Mesendoderm (in vitro differentiated cells): ENCODE results near the gene MAGEA1.
A peak's percentile ranks its signal among the peaks of the same experiment; 100 is the strongest.

Source experiments
- DNase-seq: peaks from one replicate; pipeline ENCODE4 v3.0.0; 2013
- H2AK5ac ChIP-seq: 2 replicates; pipeline ENCODE4 v1.6.1; 2013; ENCODE audit warnings: low read length, inconsistent platforms
- H2BK120ac ChIP-seq: 2 replicates; pipeline ENCODE4 v1.6.1; 2013; ENCODE audit warnings: low read depth, mild to moderate bottlenecking, low read length, moderate library complexity, mixed read lengths
- H2BK15ac ChIP-seq: replicated peaks from 2 replicates; pipeline ENCODE4 v1.6.1; 2013; ENCODE audit warnings: low read depth, mild to moderate bottlenecking, moderate library complexity
- H2BK5ac ChIP-seq: 2 replicates; pipeline ENCODE4 v1.6.1; 2013; ENCODE audit warnings: low read length, inconsistent platforms
- H3K18ac ChIP-seq: 2 replicates; pipeline ENCODE4 v1.6.1; 2013; ENCODE audit warnings: mild to moderate bottlenecking, low read length, mixed read lengths
- H3K23ac ChIP-seq: one replicate; pipeline ENCODE4 v1.6.1; 2013; ENCODE audit warnings: low read length
- H3K27ac ChIP-seq: 2 replicates; pipeline ENCODE4 v1.5.1; 2013; ENCODE audit warnings: low read depth, mild to moderate bottlenecking, inconsistent platforms, low read length, moderate library complexity
- H3K27me3 ChIP-seq: 2 replicates; pipeline ENCODE4 v1.6.1; 2013; ENCODE audit warnings: low read length, control low read depth, mild to moderate bottlenecking, inconsistent platforms; ENCODE audit not compliant: insufficient read depth, poor library complexity
- H3K36me3 ChIP-seq: 2 replicates; pipeline ENCODE4 v1.6.1; 2013; ENCODE audit warnings: low read length, inconsistent platforms; ENCODE audit not compliant: control insufficient read depth, insufficient read depth
- H3K4ac ChIP-seq: one replicate; pipeline ENCODE4 v1.6.1; 2013; ENCODE audit warnings: low read depth, mild to moderate bottlenecking, low read length, moderate library complexity
- H3K4me1 ChIP-seq: 2 replicates; pipeline ENCODE4 v1.6.1; 2013; ENCODE audit warnings: low read depth, low read length, inconsistent platforms; ENCODE audit not compliant: control insufficient read depth
- H3K4me2 ChIP-seq: 2 replicates; pipeline ENCODE4 v1.6.1; 2013; ENCODE audit warnings: low read length
- H3K4me3 ChIP-seq: 2 replicates; pipeline ENCODE4 v1.5.1; 2013; ENCODE audit warnings: mild to moderate bottlenecking, low read length
- H3K56ac ChIP-seq: one replicate; pipeline ENCODE4 v1.6.1; 2013; ENCODE audit warnings: low read length
- H3K79me1 ChIP-seq: 2 replicates; pipeline ENCODE4 v1.6.1; 2013; ENCODE audit warnings: low read length, inconsistent platforms
- H3K79me2 ChIP-seq: 2 replicates; pipeline ENCODE4 v1.6.1; 2013; ENCODE audit warnings: mild to moderate bottlenecking, low read length; ENCODE audit not compliant: control insufficient read depth, insufficient read depth
- H3K9ac ChIP-seq: 2 replicates; pipeline ENCODE4 v1.6.1; 2013; ENCODE audit warnings: low read length, inconsistent platforms
- H4K5ac ChIP-seq: one replicate; pipeline ENCODE4 v1.6.1; 2013; ENCODE audit warnings: low read length
- H4K8ac ChIP-seq: one replicate; pipeline ENCODE4 v1.6.1; 2013; ENCODE audit warnings: low read depth, mild to moderate bottlenecking, control low read depth, low read length, moderate library complexity
- WGBS: extraction: QIAGEN DNeasy Blood & Tissue Kit; methylation state at CpG from one replicate; pipeline ENCODE4 v1.1.7; 2013; ENCODE audit warnings: low lambda C conversion rate, missing lambda C conversion rate; ENCODE audit not compliant: insufficient coverage; ENCODE audit errors: extremely low coverage; 5-methylcytosine and 5-hydroxymethylcytosine counted together

MAGEA1 gene

DNA sequence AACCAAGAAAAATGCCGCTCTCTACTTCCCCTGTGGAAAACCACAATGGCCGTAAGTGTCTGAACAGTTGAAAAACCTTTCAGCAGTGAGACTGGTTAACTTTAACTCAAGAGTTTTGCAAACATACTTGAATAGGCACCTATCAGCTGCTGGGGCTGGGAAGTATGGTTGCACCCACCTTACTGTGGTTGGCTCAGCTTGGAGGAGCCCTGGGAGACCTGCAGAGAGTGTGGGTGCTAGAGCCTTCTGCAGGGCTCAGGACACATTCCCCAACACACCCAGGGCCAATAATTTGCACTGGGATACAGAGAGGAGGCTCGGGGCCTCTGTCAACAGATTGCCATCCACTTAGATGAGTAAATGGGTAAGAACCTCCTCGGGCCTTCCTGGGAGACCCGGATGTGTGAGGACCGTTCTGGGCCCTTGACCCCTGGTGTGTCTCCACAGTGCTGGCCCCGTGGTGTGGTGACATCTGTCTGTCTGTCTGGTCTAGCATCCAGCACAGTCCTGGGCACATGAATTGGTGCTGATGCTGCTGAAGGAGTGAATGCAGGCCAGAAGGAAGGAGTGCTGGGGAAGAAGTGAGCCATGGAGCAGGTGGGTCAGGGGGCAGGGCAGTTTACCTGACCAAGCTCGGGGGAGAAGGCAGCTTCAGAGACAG is 46.5 kb downstream of the MAGEA1 start:
- no peak overlapping the region for H3K4me2 ChIP-seq
- no CpG with 5 or more reads among the region's 8 CpGs for WGBS
- no peak overlapping the region for H3K9ac ChIP-seq

DNA sequence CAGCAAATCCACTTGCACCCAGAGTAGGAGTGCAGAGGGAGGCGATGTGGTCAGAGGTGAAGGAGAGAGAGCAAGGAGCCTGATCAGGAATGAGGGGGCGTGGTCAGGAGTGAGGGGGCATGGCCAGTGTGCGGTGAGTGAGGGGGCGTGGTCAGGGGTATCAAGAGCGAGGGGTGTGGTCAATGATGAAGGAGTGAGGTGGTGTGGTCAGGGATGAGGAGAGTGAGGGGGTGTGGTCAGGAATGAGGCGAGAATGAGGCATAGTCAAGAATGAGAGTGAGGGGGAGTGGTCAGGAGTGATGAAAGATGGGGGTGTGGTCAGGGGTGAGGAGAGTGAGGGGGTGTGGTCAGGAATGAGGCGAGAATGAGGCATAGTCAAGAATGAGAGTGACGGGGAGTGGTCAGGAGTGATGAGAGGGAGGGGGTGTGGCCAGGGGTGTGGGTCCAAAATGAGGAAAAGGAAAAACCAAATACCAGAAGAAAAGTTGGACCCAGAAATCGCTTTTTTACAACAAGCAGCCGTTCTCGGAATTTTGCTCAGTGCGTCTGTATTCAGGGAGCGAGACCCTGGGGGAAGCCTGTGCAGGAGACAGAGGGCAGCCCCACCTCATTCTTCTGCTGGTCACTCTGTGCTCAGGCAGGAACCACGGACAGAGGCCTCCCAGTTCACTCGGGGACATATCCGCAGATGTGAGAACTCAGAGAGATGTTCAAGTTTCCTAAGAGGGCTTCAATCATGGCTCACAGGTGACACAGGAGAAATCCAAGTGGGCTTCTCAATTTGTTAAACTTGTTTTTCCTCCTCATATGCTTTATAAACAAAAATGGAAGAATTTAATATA is 47.5 kb downstream of the MAGEA1 start:
- Histone ChIP-seq H3K4me3 (no peak overlapping the region), H3K79me1 (no peaks in the 10 kb centered on the region), H3K18ac (no peak overlapping the region), H3K56ac (no peak overlapping the region), H4K5ac (no peak overlapping the region), H3K4me1 (no peaks in the 10 kb centered on the region), H3K36me3 (no peaks in the 10 kb centered on the region), H3K9ac (no peak overlapping the region), H2BK15ac (no peak overlapping the region), H2BK5ac (no peak overlapping the region), H3K4ac (no peak overlapping the region), H3K79me2 (no peaks in the 10 kb centered on the region), H3K27ac (no peak overlapping the region), H2AK5ac (no peak overlapping the region), H3K23ac (no peak overlapping the region), H3K4me2 (peak overlapping the region; percentile 25), H2BK120ac (no peak overlapping the region), H3K27me3 (no peaks in the 10 kb centered on the region), H4K8ac (no peak overlapping the region)
- WGBS, result no CpG with 5 or more reads among the region's 16 CpGs
- peak; percentile 98 for DNase-seq

More for the DNA sequence above, 46.5 kb downstream of the MAGEA1 start:
- Histone ChIP-seq H2BK120ac (no peak overlapping the region), H3K79me2 (no peaks in the 10 kb centered on the region), H3K56ac (no peak overlapping the region), H3K79me1 (no peaks in the 10 kb centered on the region), H4K5ac (no peak overlapping the region), H3K4me3 (no peak overlapping the region), H3K18ac (no peak overlapping the region), H3K36me3 (no peaks in the 10 kb centered on the region), H2BK5ac (no peak overlapping the region), H3K27ac (no peak overlapping the region), H3K4ac (no peak overlapping the region), H3K4me1 (no peaks in the 10 kb centered on the region), H2AK5ac (no peak overlapping the region), H2BK15ac (no peak overlapping the region), H4K8ac (no peak overlapping the region), H3K27me3 (no peaks in the 10 kb centered on the region), H3K23ac (no peak overlapping the region)
- DNase-seq, result no peak
